WERI-Rb-1 (cell line): ENCODE measurements around the gene SENP2.
"Not testable (repeated sequence)": the region's sequence is repeated elsewhere in the genome, so short reads cannot be mapped to it uniquely, and the experiment has no call there.

ENCODE experiments used
- DNase-seq: peaks from one replicate; pipeline ENCODE4 v3.0.0-alpha.2; 2020
- H3K27ac ChIP-seq: fragments of 250-450 bp; sonication (Bioruptor Pico); 2 replicates; pipeline ENCODE4 v1.5.1; 2020; ENCODE audit warnings: mild to moderate bottlenecking, moderate library complexity
- H3K27me3 ChIP-seq: fragments of 250-450 bp; sonication (Bioruptor Pico); 2 replicates; pipeline ENCODE4 v1.5.1; 2021; ENCODE audit warnings: mild to moderate bottlenecking, low read depth, moderate library complexity; ENCODE audit not compliant: insufficient read depth, severe bottlenecking
- H3K36me3 ChIP-seq: fragments of 250-450 bp; sonication (Bioruptor Pico); 2 replicates; pipeline ENCODE4 v1.5.1; 2020; ENCODE audit warnings: mild to moderate bottlenecking, moderate library complexity
- H3K4me3 ChIP-seq: 2 replicates; pipeline ENCODE4 v1.5.1; 2011; ENCODE audit warnings: low read depth, mild to moderate bottlenecking, control low read depth, low read length
- H3K9me3 ChIP-seq: fragments of 250-450 bp; sonication (Bioruptor Pico); 2 replicates; pipeline ENCODE4 v1.5.1; 2021; ENCODE audit warnings: mild to moderate bottlenecking, moderate library complexity; ENCODE audit not compliant: severe bottlenecking
- CTCF ChIP-seq: IDR thresholded peaks from 2 replicates; pipeline ENCODE4 v1.5.1; 2011; ENCODE audit warnings: low read depth, mild to moderate bottlenecking, control low read depth, inconsistent platforms, low read length

SENP2 gene

GRCh38 chr3:185631508-185632206, 45.6 kb downstream of the SENP2 start:
- peaks cover 28% of the 10 kb centered on the region for H3K36me3 ChIP-seq
- TF ChIP-seq CTCF = no peak
- H3K4me3 ChIP-seq = no peak overlapping the region
- H3K27me3 ChIP-seq = no peaks in the 10 kb centered on the region
- no peak overlapping the region for H3K27ac ChIP-seq
- DNase-seq = no peak
- H3K9me3 ChIP-seq = no peaks in the 10 kb centered on the region

DNA sequence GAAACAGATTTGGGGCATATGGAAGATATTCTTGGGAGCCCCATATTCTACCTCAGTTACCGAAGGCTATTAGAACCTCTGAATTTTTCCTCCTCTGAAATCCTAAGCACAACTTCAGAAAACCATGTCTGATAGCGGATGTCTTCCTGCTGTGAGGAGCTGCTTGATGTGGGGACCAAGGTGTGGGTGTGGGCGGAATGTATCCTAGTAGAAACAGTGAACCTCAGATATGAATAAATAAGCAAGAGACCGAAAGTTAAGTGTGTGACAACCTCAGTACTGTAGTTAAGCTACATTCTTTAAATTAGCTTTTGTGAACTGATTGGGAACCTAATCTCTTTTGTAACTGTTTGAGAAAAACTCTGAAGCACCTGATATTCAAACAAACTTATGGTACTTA, 46.9 kb downstream of the SENP2 start:
- TF ChIP-seq CTCF = no peak
- Histone ChIP-seq H3K4me3 (no peak overlapping the region), H3K27ac (no peak overlapping the region), H3K9me3 (no peaks in the 10 kb centered on the region), H3K36me3 (peaks cover 17% of the 10 kb centered on the region), H3K27me3 (no peaks in the 10 kb centered on the region)
- DNase-seq = no peak

DNA sequence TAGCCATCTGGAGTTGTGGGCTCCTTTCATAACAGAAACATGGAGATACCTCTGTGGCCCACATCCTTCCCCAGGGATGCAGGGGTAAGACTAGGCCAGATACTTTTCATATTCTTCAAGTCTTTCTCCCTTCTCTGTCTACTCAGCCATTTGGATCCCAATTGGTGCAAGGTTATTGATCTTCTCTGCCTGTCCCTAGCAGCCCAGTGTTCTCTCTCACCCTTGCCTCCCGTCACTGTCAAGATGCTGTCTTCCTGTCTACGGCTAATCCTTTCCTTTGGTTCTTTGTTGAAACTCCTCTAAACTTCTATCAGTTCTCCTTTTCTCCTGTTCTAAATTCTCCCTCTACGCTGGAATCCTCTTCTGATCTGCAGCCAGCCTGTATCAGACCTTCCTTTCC, 51.3 kb downstream of the SENP2 start:
- peaks cover 1% of the 10 kb centered on the region for H3K36me3 ChIP-seq
- H3K27ac ChIP-seq = no peak overlapping the region
- no peak for DNase-seq
- no peak for TF ChIP-seq CTCF
- H3K4me3 ChIP-seq = no peak overlapping the region
- no peaks in the 10 kb centered on the region for H3K9me3 ChIP-seq
- no peaks in the 10 kb centered on the region for H3K27me3 ChIP-seq

- H3K36me3 ChIP-seq, H3K9me3 ChIP-seq, H3K4me3 ChIP-seq, H3K27me3 ChIP-seq, DNase-seq, H3K27ac ChIP-seq: not testable (repeated sequence)
Observed at GRCh38 chr3:185638651-185639050, 52.6 kb downstream of the SENP2 start.

DNA sequence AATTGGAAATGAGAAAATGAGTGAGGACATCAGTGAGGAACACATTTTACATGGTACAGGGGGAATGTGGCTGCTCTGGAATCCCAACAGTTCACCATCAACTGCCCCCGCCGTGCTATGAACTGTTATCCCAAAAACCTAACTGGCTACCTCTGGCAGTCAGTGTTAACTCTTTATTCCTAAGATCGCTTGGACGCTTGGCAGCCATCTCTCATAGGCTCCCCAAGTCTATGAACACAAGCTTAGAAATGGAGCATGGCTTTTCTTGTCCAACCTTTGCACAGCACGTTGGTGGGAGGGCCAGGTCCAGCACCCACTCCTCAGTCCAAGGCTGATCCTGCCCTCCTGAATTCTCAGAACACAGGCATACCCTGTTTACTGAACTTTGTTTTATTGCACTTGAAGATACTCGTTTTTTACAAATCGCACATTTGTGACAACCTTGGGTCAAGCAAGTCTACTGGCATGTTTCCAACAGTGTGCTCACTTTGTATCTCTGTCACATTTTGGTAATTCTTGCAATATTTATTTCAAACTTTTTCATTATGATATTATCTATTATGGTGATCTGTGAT, 53.6 kb downstream of the SENP2 start:
- H3K36me3 ChIP-seq = peaks cover 2% of the 10 kb centered on the region
- TF ChIP-seq CTCF = no peak
- no peak overlapping the region for H3K4me3 ChIP-seq
- no peaks in the 10 kb centered on the region for H3K27me3 ChIP-seq
- no peaks in the 10 kb centered on the region for H3K9me3 ChIP-seq
- no peak overlapping the region for H3K27ac ChIP-seq
- no peak for DNase-seq

DNA sequence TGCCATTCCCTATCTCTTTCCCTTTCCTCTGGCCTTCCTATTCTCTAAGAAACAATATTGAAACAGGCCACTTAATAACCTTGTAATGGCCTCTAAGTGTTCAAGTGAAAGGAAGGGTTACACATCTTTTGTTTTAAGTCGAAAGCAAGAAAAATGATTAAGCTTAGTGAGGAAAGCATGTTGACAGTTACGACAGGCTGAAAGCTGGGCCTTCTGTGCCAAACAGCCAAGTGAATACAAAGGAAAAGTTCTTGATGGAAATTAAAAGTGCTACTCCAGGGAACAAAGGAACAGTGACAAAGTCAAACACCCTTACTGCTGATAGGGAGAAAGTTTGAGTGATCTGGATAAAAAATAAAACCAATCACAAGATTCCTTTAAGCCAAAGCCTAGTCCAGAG, 54.2 kb downstream of the SENP2 start:
- H3K9me3 ChIP-seq = no peaks in the 10 kb centered on the region
- TF ChIP-seq CTCF = no peak
- H3K27me3 ChIP-seq = no peaks in the 10 kb centered on the region
- H3K4me3 ChIP-seq = no peak overlapping the region
- H3K36me3 ChIP-seq = peaks cover 2% of the 10 kb centered on the region
- DNase-seq = no peak
- no peak overlapping the region for H3K27ac ChIP-seq

DNA sequence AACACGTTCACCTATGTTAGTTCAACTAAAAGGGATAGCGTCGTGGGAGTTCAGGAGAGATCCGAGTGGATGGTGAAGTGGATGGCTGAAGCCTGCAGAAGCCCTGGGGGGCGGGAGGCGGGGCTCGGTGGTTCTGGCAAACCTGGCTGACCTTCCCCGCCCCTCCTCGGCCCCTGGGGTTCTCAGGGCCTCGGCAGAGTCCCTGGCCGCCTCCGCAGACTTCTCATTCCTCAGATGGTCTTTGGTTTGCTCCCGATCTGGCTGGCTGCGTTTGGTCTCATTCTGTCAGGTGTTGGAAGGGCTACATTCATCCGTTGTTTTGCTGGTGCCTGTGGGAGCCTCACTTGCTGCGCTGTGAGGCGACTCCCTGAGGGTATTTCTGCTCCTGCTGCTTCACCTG, 59.1 kb downstream of the SENP2 start:
- H3K9me3 ChIP-seq, DNase-seq, H3K27me3 ChIP-seq, H3K4me3 ChIP-seq, H3K27ac ChIP-seq: not testable (repeated sequence)
- peaks cover 21% of the 10 kb centered on the region for H3K36me3 ChIP-seq
